ENCODE results near the gene IL1RN.

The IL1RN gene

DNA sequence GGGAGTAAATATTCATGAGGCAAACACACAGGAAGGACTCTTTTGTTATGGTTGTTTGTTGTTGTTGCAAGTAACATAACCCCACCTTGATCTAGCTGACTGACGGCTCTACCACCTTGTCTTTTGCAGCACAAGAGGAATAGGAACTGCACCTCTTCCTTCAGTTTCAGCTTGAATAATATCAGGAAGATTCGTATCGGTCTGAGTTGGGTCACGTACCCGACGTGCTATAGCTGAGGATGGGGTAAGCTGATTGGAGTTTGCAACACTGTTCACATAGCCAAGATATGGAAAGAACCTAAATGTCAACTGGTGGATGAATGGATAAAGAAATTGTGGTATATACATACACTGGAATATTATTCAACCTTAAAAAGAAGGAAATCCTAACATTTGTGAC lies 14.5 kb upstream of the IL1RN start:
- Histone ChIP-seq H3K27ac (ENCODE audit: low read length) (no peak overlapping the region), H3F3A (ENCODE audit: insufficient read depth, low read length) (no peaks in the 10 kb centered on the region), H3K4me2 (ENCODE audit: low read depth, low read length) (no peak overlapping the region), H2AFZ (ENCODE audit: low read length) (no peak overlapping the region), H4K20me1 (ENCODE audit: insufficient read depth, low read length) (no peaks in the 10 kb centered on the region), H3K9ac (ENCODE audit: low read length) (no peak overlapping the region), H3K36me3 (replicated peaks; ENCODE audit: insufficient read depth, low read length) (no peaks in the 10 kb centered on the region), H3K9me2 (replicated peaks; ENCODE audit: insufficient read depth, low read length) (no peaks in the 10 kb centered on the region), H3K4me3 (ENCODE audit: low read length) (no peak overlapping the region), H3K79me2 (ENCODE audit: low read length) (no peaks in the 10 kb centered on the region), H3K9me3 (replicated peaks; ENCODE audit: insufficient read depth, low read length) (no peaks in the 10 kb centered on the region), H3K27me3 (replicated peaks; ENCODE audit: insufficient read depth, low read length) (no peaks in the 10 kb centered on the region), H3K4me1 (ENCODE audit: low read length) (peaks cover 19% of the 10 kb centered on the region)
- TF ChIP-seq, protein P1, sequence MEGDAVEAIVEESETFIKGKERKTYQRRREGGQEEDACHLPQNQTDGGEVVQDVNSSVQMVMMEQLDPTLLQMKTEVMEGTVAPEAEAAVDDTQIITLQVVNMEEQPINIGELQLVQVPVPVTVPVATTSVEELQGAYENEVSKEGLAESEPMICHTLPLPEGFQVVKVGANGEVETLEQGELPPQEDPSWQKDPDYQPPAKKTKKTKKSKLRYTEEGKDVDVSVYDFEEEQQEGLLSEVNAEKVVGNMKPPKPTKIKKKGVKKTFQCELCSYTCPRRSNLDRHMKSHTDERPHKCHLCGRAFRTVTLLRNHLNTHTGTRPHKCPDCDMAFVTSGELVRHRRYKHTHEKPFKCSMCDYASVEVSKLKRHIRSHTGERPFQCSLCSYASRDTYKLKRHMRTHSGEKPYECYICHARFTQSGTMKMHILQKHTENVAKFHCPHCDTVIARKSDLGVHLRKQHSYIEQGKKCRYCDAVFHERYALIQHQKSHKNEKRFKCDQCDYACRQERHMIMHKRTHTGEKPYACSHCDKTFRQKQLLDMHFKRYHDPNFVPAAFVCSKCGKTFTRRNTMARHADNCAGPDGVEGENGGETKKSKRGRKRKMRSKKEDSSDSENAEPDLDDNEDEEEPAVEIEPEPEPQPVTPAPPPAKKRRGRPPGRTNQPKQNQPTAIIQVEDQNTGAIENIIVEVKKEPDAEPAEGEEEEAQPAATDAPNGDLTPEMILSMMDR (IDR thresholded peaks at IDR 0.05; ENCODE audit: low read length) = no peak
- TF ChIP-seq EZH2 (optimal IDR thresholded peaks at IDR 0.05; ENCODE audit: low read depth, low read length) (no peak), EZH2phosphoT487 (IDR thresholded peaks at IDR 0.05; ENCODE audit: low read length) (no peak)
- DNase-seq = no peak

DNA sequence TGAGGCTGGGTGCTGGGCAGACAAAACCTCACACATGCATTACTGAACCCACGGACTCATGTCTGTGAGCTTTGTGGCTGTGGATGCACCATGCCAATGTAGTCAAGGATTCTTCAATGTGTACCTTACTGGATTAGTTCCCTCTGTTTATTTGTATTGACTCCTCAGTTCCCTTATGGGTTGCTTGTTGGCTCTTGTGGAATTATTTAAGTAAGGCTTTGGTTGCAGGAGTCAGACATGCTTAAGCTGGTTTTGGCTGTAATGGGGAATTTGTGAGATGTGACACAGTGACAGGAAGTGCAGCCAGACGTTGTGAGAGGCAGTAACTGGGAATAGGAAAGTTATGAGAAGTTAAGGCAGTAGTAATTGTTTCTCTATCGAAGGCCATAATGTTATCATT lies 13.6 kb upstream of the IL1RN start:
- H3F3A ChIP-seq (ENCODE audit: insufficient read depth, low read length) = no peaks in the 10 kb centered on the region
- peaks cover 19% of the 10 kb centered on the region for H3K4me1 ChIP-seq (ENCODE audit: low read length)
- no peaks in the 10 kb centered on the region for H3K36me3 ChIP-seq (replicated peaks; ENCODE audit: insufficient read depth, low read length)
- no peak for DNase-seq
- no peaks in the 10 kb centered on the region for H3K9me2 ChIP-seq (replicated peaks; ENCODE audit: insufficient read depth, low read length)
- H2AFZ ChIP-seq (ENCODE audit: low read length) = no peak overlapping the region
- no peaks in the 10 kb centered on the region for H3K9me3 ChIP-seq (replicated peaks; ENCODE audit: insufficient read depth, low read length)
- H3K27ac ChIP-seq (ENCODE audit: low read length) = no peak overlapping the region
- H3K4me3 ChIP-seq (ENCODE audit: low read length) = no peak overlapping the region
- no peaks in the 10 kb centered on the region for H3K79me2 ChIP-seq (ENCODE audit: low read length)
- TF ChIP-seq EZH2 (optimal IDR thresholded peaks at IDR 0.05; ENCODE audit: low read depth, low read length) = no peak
- TF ChIP-seq, protein P1 (IDR thresholded peaks at IDR 0.05; ENCODE audit: low read length) = no peak
- no peak for TF ChIP-seq EZH2phosphoT487 (IDR thresholded peaks at IDR 0.05; ENCODE audit: low read length)
- no peak overlapping the region for H3K9ac ChIP-seq (ENCODE audit: low read length)
- no peaks in the 10 kb centered on the region for H4K20me1 ChIP-seq (ENCODE audit: insufficient read depth, low read length)
- H3K27me3 ChIP-seq (replicated peaks; ENCODE audit: insufficient read depth, low read length) = no peaks in the 10 kb centered on the region
- no peak overlapping the region for H3K4me2 ChIP-seq (ENCODE audit: low read depth, low read length)

DNA sequence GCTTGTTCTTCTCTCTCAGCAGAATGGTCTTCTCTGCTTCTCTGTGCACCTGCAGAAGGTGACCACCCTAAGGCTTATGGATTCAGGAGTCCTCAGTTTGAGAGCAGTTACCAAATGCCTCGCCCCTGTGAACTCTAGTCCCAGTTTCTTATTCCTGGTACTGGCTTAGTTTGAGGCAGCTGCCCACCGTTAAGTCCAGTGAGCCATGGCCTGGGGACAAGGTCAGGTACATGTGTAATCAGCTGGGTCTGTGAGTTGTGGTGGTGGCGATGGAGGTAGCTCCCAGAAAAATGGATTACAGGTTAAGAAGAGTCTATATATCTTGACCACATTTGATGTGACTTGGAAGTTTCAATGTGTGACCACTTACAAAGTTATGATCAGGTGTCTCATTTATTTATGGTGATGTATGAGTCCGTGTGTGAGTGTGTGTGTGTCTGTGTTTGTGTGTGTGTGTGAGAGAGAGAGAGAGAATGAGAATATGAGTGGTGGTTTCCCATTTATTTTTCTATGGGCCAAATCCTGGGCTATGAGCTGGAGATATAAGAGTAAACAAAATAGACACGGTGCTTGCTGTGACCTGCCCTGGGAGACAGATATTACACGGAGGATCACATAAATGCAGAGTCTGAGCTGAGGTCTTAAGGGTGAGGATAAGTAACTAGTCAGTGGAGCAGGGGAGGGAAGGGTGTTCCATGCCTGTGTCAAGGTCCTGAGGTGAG lies 13.0 kb upstream of the IL1RN start:
- H3K27me3 ChIP-seq (replicated peaks; ENCODE audit: insufficient read depth, low read length) = no peaks in the 10 kb centered on the region
- H3K4me1 ChIP-seq (ENCODE audit: low read length) = peaks cover 19% of the 10 kb centered on the region
- no peaks in the 10 kb centered on the region for H3K9me3 ChIP-seq (replicated peaks; ENCODE audit: insufficient read depth, low read length)
- no peak overlapping the region for H2AFZ ChIP-seq (ENCODE audit: low read length)
- H3K27ac ChIP-seq (ENCODE audit: low read length) = no peak overlapping the region
- TF ChIP-seq EZH2 (optimal IDR thresholded peaks at IDR 0.05; ENCODE audit: low read depth, low read length) (no peak), EZH2phosphoT487 (IDR thresholded peaks at IDR 0.05; ENCODE audit: low read length) (no peak)
- TF ChIP-seq, protein P1 (IDR thresholded peaks at IDR 0.05; ENCODE audit: low read length) = no peak
- no peak overlapping the region for H3K4me2 ChIP-seq (ENCODE audit: low read depth, low read length)
- H4K20me1 ChIP-seq (ENCODE audit: insufficient read depth, low read length) = no peaks in the 10 kb centered on the region
- no peak overlapping the region for H3K4me3 ChIP-seq (ENCODE audit: low read length)
- no peak for DNase-seq
- H3K9ac ChIP-seq (ENCODE audit: low read length) = no peak overlapping the region
- H3K9me2 ChIP-seq (replicated peaks; ENCODE audit: insufficient read depth, low read length) = no peaks in the 10 kb centered on the region
- no peaks in the 10 kb centered on the region for H3K36me3 ChIP-seq (replicated peaks; ENCODE audit: insufficient read depth, low read length)
- no peaks in the 10 kb centered on the region for H3K79me2 ChIP-seq (ENCODE audit: low read length)
- no peaks in the 10 kb centered on the region for H3F3A ChIP-seq (ENCODE audit: insufficient read depth, low read length)
